Thoracic aorta (tissue), 2 donors: ENCODE measurements around the gene RNF8. TPM values are rescaled to one million over a fixed set of nuclear protein-coding genes. Genes with fewer than 3 reads are reported as not detected.
A peak's percentile ranks its signal among the peaks of the same experiment; 100 is the strongest.

Experiments
- ATAC-seq: fragments of 150-250 bp; one replicate; pipeline ENCODE4 v1.8.0; 2017; ENCODE audit warnings: low read depth; ENCODE audit not compliant: insufficient number of reproducible peaks, low FRiP score
- DNase-seq: peaks from one replicate; pipeline ENCODE4 v3.0.0-alpha.2; 2020; ENCODE audit warnings: low spot score
- H3K27ac ChIP-seq, 2 donors: fragments of 200-600 bp; sonication (generic); 1 replicate in 1 of 2; 2 replicates in 1 of 2; pipeline ENCODE4 v1.5.1; 2016; ENCODE audit warnings: mild to moderate bottlenecking in 2 of 2, moderate library complexity in 2 of 2
- H3K27me3 ChIP-seq: fragments of 200-600 bp; sonication (generic); replicated peaks from 2 replicates; pipeline ENCODE4 v1.6.0; 2016; ENCODE audit warnings: mild to moderate bottlenecking; ENCODE audit not compliant: insufficient read depth
- H3K36me3 ChIP-seq: fragments of 200-600 bp; sonication (generic); one replicate; pipeline ENCODE4 v1.5.1; 2016
- H3K4me1 ChIP-seq, 2 donors: fragments of 200-600 bp; sonication (generic); 1 replicate in 1 of 2; 2 replicates in 1 of 2; pipeline versions ENCODE4 v1.5.1 to v1.6.0; 2016; ENCODE audit warnings: low read depth in 2 of 2, mild to moderate bottlenecking in 1 of 2; ENCODE audit not compliant: control insufficient read depth in 1 of 2
- H3K4me3 ChIP-seq: fragments of 200-600 bp; sonication (generic); 2 replicates; pipeline ENCODE4 v1.5.1; 2016; ENCODE audit warnings: mild to moderate bottlenecking
- H3K9me3 ChIP-seq: fragments of 200-600 bp; sonication (generic); 2 replicates; pipeline ENCODE4 v1.5.1; 2016
- CTCF ChIP-seq: fragments of 200-600 bp; sonication (generic); IDR thresholded peaks from one replicate; pipeline ENCODE4 v1.5.1; 2019; ENCODE audit warnings: antibody characterized with exemption
- total RNA-seq, 2 donors: library from RNA; depleted of rRNA; stranded (reverse); fragments of >200 nt; gene quantifications; one replicate each; pipeline versions ENCODE4 v1.1.0 to v1.2.3, GENCODE V29; 2016

RNF8 gene
- total RNA-seq, 2 donors from 2014 or later, result 10.0 to 16.6 TPM

DNA sequence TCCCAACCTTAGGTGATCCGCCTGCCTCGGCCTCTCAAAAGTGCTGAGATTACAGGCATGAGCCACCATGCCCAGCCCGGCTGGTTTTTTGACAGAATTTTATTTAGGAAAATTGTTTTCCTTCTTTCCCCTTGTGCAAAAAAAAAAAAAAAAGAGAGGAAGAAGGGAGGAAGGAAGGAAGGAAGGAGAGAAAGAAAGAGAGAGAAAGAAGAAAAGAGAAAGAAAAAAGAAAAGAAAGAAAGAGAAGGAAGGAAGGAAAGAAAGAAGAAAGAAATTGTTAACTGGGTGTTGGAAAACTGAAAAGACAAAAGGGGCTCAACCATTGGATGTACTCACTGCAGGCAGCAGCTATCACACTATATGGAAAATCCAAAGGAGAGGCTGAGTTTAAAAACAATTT is 1.4 kb upstream of the RNF8 start:
- H3K27ac ChIP-seq, result no peak overlapping the region
- no peak for DNase-seq
- no peak for TF ChIP-seq CTCF
- no peak overlapping the region for H3K4me3 ChIP-seq
- peaks cover 3 to 11% of the 10 kb centered on the region in 2 donors for H3K4me1 ChIP-seq
- no peaks in the 10 kb centered on the region for H3K27me3 ChIP-seq
- H3K36me3 ChIP-seq, result no peaks in the 10 kb centered on the region
- ATAC-seq, result no peak
- no peaks in the 10 kb centered on the region for H3K9me3 ChIP-seq

DNA sequence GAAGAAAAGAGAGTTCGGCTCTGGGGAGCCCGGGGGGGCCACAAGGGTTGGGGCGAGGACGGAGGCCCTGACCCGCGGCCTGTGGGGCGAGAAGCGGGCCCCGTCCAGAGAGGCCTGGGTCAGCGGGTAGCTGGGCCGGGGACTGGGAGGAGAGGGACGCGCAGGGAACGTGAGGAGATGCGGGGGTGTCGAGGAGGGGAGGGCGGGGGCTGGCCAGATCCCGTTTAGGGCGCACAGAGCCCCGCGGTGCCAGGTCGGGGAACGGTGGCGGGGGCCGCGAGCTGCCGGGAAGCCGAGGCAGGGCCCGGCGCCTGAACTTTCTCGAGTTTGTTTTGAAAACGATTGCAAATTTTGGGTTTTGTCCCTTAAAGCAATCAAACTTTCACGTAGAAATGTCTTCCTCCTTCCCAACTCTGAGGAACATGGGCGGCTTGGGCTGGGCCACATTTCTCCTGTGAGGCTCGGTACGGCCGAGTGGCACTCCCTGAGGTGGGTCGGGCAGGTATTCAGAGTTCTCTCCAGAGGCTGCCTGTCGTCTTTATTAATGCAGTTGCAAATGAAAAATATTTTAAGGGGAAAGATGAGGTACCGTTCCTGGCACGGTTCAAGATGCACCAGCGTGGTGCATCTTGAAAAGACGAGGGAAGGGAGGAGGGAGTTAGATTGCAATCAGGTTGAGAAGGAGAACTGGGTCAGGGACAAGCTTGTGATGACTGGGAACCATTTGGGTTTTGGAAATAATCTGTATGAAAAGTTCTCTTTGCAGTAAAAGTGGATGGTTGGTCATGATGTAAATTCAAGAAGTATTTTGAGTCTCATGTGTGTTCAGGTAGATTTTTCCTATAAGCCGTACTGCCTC is 972 bp downstream of the RNF8 start:
- H3K27ac ChIP-seq, result peak overlapping the region; percentile 45 to 58
- H3K4me1 ChIP-seq, result peaks cover 3 to 11% of the 10 kb centered on the region in 2 donors
- no peak for DNase-seq
- ATAC-seq, result no peak
- H3K27me3 ChIP-seq, result no peaks in the 10 kb centered on the region
- H3K4me3 ChIP-seq, result peak overlapping the region; percentile 95
- no peaks in the 10 kb centered on the region for H3K36me3 ChIP-seq
- H3K9me3 ChIP-seq, result no peaks in the 10 kb centered on the region
- no peak for TF ChIP-seq CTCF

DNA sequence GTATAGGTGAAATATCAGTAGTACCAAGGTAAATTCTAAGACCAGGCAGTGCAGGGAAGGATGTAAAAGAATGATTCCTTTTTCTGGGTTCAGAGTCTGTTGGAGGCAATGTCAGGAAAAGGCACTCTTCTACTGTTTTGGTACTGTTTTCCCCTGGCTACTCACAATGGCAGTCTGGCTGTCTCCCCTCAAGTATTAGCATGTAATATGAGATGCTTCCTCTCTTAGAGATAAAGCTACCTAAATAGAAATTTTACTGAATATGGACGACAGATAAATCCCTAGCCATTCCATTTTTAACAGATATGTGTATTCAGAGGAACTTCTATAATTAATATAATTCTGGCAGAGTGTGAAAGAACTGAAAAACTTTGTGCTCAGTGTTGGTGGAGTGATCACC is 3.5 kb downstream of the RNF8 start:
- ATAC-seq, result no peak
- no peak overlapping the region for H3K4me3 ChIP-seq
- TF ChIP-seq CTCF, result no peak
- DNase-seq, result no peak
- peaks cover 6% of the 10 kb centered on the region for H3K36me3 ChIP-seq
- H3K27ac ChIP-seq, result no peak overlapping the region
- no peaks in the 10 kb centered on the region for H3K27me3 ChIP-seq
- H3K9me3 ChIP-seq, result no peaks in the 10 kb centered on the region
- peaks cover 3 to 11% of the 10 kb centered on the region in 2 donors for H3K4me1 ChIP-seq

DNA sequence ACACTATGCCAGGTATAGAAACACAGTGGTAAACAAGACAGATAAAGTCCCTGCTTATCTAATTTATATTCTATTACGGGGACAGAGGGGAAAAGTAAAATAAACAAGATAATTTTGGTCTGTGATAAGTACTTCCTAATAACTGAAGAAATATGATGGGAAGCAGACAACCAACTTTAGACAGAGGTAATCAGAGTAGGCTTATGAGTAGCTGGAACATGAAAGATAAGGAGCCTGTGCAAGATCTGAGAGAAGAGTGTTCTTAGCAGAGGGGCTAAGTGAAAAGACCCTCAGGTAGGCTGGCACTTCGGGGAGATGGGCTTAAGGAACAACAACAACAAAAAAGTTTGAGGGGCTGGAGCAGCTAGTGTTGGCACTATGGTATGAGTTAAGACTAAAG is 4.1 kb downstream of the RNF8 start:
- DNase-seq (no peak), ATAC-seq (no peak)
- Histone ChIP-seq H3K27ac (no peak overlapping the region), H3K27me3 (no peaks in the 10 kb centered on the region), H3K4me1 (peaks cover 3 to 11% of the 10 kb centered on the region in 2 donors), H3K4me3 (no peak overlapping the region), H3K36me3 (peaks cover 9% of the 10 kb centered on the region), H3K9me3 (no peaks in the 10 kb centered on the region)
- TF ChIP-seq CTCF, result no peak

GRCh38 chr6:37359039-37359438 is 5.3 kb downstream of the RNF8 start:
- TF ChIP-seq CTCF, result no peak
- no peaks in the 10 kb centered on the region for H3K27me3 ChIP-seq
- H3K36me3 ChIP-seq, result peaks cover 13% of the 10 kb centered on the region
- H3K27ac ChIP-seq, result no peak overlapping the region
- H3K9me3 ChIP-seq, result no peaks in the 10 kb centered on the region
- no peak for DNase-seq
- peaks cover 0 to 11% of the 10 kb centered on the region in 2 donors for H3K4me1 ChIP-seq
- no peak for ATAC-seq
- H3K4me3 ChIP-seq, result no peak overlapping the region
